Stimulated activated CD4-positive, alpha-beta T cell treated with anti-CD3 and anti-CD28 coated beads, TNF-alpha, amount 100 ng/mL, for 48 hours (primary cell): ENCODE measurements around the gene RPLP1.

ENCODE experiments used
- DNase-seq, 3 donors: peaks; one replicate each; pipeline ENCODE4 v3.0.0-alpha.2; 2020; ENCODE audit warnings: low read depth in 3 of 3

RPLP1 gene

DNA sequence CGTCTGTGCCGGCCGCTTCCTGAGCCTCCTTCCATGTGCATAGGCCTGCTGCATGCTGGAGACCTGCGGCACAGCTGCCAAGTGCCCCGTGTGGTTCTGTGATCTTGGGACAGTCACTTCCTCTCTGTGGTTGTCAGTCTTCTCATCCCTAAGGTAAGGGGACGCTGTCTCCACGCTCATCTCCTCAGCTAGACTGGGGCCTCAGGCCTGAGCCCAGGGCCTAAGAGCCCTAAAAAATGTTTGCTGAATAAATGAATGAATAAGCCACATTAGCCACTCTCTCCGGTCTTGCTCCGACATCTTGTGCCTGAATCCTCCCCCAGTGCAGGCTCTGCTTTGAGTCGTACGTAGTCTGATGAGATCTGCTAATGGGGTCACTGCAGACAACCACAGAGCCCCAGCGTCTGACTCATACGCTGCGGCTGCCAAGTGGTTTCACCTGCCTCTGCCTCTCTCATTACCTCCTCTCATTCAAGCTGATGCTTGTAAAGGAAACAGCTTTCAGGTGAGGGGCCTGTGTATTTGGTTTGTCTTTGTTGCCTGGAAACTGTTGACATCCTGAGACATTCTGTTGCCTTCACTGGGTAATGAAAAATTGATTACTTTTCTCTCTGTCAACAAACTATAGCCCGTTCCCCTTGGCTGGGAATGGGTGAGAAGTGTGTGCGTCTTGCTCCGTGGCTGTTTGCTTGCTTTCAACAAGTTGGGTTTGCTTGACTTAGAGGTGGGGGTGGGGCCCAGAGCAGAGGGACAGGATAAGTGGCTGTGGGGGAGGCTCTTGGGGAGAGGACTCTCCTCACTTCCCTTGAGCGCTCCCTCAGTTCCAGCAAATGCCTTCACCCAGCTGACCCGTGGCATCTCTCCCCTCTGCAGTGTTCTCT, 15.9 kb downstream of the RPLP1 start:
- peak in 2 of 3 donors; percentile 58 to 76 for DNase-seq

DNA sequence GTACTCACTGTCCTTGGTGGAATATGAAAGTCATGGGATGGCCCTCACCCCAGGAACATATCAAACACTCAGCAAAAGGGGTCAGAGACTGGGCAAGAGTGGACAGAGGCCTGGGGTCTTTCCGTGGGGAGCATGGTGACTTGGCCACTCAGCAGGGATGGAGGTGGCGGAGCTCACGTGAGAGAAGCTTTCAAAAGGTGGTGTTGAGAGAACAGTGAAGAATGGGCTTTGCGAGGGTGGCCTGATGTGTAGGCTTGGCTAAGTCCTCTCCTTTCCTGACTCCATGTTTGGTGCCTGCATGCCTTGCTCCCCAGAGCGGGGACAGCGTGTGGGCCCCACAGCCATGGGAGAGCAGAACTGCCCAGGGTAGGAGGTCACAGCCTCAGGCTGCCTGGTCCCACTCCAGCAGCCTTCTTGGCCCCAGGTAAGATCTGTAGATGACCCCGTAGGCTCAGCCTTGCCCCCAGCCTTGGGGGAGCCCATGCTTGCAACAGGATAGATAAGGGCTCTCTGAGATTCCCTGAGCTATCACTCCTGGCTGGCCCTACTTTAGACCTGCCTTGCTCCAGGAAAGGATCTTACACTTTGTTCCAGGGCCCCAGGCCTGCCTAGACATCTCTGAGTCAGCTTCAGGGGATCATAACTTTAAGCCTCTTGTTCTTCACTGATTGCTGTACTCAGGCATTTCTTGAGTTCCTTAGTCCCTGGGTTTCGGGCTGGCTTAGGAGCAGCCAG, 17.0 kb downstream of the RPLP1 start:
- no peak for DNase-seq

DNA sequence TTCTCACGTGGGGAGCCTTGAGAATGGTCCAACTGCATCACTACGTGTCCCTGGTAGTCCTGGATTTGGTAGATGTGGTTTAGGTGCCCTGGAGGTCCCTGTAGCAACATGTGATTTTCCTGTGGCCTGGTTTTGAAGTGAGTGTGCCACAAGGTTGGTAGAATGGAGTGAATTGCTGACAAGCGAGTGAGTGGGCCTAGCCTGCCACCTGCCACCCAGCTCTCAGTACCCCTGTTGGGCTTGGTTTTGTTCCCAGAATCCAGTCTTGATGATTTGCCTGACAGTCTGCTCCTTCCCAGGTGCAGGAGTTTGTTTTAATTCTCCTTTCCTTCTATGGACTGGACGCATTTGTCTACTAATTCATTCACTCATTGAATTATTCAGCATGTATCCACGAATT, 19.4 kb downstream of the RPLP1 start:
- no peak for DNase-seq

DNA sequence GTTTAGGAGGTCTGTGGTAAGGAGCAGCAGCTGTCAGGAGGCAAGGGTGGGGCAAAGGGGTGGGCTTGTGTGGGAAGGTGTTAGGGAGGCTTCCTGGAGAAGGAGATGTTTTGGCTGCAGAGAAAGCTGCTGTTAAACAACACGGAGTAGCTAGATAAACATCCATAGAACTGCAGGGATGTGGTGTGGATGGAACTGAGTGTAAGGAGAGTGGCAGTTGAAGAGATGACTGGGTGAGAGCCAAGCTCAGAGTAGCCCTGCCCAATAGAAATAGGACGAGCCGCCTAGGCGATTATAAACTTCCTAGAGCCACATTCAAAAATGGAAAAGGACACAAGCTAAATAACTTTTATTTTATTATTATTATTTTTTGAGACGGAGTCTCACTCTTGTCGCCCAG, 19.9 kb downstream of the RPLP1 start:
- DNase-seq, result no peak

DNA sequence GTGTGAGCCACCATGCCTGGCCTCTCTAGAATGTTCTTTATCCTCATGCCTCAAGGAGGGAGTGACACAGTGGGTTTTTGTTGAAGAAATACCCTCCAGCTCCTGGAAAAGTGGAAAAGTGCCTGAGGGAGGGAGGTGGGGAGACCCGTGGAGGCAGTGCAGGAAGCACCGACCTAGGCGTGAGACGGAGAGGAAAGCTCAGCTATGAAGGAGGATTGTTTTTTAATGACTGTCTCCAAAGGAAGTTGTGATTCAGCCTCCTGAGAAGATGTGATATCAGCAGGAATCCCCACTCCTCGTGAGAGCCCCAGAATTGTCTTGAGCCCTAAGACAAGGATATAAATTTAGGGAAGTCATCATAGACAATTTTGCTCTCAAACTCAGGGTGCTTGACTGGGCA, 21.7 kb downstream of the RPLP1 start:
- no peak for DNase-seq

DNA sequence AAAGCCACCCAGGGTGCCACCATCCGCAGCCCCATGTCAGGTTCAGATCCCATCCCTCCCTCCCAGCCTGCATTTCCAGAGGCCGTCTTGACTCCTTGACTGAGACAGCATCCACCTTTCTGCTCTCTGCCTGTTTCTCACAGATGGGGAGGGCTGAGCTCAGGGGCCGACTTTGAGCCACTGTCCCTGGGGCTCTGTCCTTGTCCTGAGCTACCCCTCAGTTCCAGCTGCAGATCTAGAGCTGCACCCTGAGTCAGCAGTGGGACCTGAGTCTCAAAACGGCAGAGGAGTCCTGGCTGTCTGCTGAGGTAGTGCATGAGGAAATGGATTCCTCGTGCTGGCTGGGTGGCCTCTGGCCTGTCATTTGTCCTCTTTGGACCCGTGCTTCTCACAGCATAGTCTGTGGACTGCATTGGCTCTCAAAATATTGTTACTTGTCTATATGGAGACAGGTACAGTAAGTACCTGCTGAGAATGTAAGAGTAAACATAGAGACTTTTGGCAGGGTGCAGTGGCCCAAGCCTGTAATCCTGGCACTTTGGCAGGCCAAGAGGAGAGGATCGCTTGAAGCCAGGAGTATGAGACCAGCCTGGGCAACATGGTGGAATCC, 22.3 kb downstream of the RPLP1 start:
- DNase-seq, result no peak

DNA sequence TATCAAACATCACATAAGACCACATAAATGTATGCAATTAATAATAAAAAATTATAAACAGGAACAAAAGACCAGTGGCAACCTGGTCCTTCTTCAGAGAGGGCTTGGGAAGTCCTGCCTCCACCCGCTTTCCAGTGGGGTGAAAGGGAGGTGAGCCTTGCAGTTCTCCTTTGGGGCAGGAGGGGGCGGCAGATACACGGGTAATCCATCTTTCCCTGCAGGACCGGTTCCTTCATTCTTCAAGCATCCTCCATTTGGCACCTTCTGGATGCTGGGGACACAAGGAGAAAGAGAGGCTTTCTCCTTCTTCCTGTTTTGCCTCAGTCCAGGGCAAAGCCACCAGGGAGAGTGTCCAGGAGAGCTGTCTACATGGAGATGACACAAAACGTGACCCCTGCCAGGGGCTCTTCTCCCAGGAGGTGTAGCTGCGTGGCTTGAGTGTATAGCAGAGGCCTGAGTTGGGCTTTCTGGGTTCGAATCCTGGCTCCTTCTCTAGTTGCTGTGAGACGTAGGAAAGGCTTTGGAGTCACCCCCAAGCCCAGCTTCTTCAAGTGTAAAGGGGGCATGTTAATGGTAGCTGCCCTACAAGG, 23.2 kb downstream of the RPLP1 start:
- DNase-seq, result peak; percentile 57 to 58 (median 57)

DNA sequence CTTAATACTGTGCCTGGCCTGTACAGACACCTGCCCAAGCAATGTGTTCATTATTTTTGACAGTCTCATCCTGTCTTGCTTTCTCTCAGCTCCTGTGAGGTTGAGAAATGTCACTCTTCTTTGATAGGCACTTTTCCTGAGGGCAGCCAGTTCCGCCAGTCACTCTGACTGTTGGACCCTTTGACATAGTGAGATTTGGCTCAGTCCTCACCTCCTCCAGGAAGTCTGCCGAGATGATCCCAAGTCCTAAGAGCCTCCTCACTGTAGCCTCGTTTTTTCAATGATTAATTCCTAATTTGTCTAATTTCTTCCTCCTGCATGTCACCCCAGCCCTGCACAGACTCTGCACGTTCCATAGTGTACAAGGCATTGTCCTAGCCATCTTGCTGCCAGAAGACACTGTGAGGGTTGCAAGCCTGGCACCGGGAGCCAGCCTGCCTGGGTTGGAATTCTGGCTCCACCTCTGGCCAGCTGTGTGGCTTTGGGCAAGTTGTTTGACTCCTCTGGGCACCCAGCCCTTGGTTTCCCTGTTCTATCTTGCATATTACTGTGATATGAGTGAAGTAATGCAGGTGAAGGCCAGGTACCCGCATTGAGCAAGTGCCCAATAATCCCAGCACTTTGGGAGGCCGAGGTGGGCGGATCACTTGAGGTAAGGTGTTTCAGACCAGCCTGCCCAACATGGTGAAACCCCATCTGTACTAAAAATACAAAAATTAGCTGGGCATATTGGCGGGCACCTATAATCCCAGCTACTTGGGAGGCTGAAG, 24.3 kb downstream of the RPLP1 start:
- no peak for DNase-seq

DNA sequence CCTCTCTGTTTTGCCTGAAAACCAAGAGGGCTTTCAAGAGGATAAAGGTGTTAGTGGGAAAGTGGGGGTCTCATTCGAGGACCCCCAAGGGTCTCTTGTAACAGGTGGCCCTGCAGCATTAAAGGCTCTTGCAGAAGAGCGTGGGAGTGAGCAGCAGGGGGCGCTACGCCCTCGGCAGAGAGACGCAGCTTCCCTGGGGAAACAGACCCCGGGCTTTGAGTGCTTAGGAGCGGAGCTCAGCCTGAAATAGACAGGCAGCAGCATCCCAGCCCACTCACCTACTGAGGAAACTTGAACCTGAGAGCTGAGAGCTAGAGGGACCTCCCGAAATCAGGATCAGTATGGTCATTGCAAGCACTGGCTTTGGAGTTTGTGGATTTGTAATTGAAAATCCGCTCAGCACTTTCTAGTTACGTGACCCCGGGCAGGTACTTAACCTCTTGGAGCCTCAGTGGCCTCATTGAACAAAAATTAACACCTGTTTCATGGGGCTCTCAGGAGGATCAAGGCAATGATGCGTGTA, 25.7 kb downstream of the RPLP1 start:
- DNase-seq, result peak in 2 of 3 donors; percentile 30 to 61

DNA sequence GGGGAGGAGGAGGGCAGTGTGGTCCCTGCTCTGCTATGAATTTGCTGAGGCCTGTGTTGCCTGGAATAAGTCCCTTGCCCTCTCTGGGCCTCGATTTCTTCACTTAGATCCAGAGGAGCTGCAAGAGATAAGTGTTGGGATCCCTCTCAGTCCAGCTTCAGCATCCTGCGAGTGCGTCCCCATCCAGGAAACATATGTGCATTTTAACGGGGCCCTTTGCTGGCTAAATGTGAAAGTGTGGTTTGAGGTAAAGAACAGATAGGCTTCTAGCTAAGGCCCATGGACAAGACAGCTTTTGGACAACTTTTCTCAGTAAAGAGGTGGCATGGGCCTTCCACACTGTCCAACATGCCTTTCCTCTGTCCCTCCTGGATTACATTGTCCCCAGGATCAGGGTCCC, 26.5 kb downstream of the RPLP1 start:
- no peak for DNase-seq

DNA sequence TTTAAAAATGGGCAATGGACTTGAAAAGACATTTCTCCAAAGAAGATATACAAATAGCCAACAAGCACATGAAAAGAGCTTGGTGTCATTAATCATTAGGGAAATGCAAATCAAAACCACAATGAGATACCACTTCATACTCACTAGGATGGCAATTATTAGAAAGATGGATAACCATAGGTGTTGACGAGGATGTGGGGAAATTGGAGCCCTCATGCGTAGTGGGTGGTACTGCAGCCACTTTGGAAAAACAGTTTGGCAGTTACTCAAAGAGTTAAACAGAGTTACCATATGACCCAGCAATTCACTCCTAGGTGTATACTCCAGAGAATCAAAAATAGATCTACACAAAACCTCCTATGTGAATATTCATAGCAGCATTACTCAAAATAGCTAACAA, 27.4 kb downstream of the RPLP1 start:
- DNase-seq, result no peak

DNA sequence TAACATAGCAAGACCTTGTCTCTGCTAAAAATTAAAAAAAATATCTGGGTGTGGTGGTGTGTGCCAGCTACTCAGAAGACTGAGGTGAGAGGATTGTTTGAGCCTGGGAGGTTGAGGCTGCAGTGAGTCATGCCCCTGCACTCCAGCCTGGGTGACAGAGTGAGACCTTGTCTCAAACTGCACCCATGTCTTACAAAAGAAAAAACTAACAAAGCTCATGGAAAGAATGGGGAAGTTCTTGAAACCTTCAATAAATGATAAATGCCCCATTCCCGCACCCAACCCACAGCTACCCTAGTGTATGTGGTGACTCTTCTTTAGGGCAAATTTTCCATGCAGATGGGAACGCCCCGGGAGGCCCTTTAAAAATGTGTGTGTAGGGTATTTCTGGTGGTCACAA, 28.3 kb downstream of the RPLP1 start:
- no peak for DNase-seq

DNA sequence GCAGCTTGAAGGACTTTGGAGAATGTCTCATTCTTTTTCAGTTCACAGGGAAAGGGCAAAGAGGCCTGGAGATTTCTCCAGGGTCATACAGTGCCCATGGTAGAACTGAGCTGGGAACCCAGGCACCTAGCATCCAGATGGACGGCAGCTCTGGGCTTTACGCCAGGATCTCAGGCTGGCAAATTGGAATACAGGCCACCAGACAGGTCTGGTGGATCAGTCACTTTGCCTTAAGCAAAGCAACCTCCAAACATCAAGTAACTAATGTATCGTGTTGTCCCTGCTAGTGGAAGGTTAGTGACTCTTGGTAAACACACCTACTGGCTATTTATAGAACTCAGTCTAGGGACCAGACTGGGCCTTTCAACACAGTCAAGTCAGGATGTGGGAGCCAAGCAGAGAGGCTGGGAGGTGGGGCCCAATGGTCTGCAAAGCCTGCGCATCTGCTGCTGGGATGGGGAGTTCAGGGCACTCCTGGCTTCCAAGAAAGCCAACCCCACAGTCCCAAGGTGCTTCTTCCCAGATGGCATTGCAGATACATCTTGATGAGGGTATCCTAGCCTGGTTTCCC, 30.2 kb downstream of the RPLP1 start:
- DNase-seq, result no peak

DNA sequence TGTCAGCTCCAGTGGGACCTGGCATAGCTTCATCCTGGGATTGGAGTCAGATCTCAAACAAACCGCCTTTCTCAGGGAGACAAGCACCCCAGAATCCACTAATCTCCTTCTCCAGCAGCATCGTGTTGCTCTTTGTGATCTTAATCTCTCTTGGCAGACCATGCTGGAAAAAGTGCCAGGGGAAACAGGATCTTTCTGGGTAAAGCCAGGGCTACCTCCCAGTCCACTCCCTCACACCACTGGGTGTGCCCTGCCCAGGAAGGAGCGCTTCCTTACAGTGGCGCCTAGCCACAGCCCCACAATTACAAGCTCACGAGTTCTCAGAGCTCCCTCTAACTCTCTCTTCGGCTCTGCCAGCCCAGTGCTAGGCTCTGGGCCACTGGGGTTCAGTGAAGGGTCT, 32.2 kb downstream of the RPLP1 start:
- no peak for DNase-seq

DNA sequence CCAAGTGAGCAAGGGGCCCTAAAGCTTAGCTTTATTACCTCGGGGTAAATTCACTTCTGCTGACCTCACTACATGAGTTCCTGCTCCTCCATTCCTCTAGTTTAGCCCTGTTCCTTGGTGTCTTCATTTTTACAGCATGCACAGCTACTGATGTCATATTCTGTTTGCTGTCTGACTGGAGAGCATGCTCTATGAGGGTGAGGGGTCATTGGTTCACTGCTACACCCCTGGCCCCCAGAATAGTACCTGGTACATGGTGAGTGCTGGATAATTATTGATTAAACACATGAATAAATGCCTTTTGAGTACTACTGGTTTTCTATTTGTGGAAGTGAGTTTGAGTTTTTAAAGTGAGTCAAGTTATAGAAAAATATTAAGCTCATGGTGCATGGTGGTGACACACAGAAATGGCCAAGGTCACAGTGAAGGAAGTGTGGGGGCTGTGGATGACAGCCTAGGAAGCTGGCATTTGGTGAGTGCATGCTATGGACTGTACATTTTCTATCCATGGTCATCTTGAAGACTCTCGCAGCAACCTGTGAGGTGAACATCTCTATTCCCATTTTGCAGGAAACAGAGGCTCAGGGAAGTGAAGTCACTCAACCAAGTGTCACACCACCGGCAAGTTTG, 34.0 kb downstream of the RPLP1 start:
- DNase-seq, result no peak

DNA sequence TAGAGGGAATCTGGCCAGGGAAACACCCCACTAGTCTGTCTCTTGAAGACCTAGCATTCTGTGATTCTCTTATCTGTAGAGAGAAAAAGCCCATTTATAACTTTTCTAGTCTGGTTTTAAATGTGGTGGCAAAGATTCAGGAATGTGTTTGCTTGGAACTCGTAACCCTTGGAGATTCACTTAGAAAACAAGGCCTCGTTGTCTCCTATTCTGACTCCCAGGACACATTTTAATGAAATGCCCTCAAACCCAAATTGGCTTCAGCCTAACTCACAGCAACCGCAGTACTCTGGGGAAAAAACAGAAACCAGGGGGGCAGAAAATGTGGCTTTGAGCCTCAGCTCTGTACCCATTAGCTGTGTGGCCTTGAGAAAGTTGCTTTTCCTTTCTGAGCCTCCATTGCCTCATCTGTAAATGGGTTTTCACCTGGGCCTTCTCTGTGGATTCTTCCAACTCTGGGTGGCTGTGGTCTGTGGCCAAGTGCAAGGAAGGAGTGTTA, 36.5 kb downstream of the RPLP1 start:
- DNase-seq, result no peak

DNA sequence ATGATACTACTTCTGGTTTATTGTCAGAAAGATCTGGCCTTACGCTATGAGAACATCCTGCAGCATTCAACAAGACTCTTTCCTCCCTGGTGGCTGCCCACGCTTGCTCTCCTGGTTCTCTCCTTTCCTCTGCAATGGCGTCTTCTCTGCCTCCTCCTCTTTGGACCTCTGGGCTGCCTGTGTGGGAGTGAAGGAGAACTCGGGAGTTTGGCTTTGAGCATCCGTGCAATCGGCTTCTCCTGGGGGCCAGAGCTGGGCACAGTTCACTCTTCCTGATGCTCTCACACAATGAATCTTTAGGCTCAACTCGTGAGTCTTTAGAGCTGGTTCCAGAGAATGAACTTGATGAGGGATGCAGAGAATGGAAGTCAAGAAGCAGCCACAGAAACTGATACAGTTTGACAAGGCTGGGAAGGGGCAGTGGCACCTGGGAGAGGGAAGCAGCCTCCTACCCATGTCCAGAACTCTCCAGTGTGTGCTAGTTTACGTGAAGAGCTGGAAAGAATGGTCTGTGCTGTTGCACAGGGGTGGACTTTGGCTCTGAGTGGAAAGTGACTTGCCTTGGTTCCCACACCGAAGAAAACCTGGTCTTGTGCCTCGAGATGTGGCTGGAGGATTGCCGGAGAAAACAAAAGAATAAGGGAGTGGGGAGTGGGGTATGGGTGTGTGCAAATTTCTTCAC, 37.9 kb downstream of the RPLP1 start:
- no peak for DNase-seq

DNA sequence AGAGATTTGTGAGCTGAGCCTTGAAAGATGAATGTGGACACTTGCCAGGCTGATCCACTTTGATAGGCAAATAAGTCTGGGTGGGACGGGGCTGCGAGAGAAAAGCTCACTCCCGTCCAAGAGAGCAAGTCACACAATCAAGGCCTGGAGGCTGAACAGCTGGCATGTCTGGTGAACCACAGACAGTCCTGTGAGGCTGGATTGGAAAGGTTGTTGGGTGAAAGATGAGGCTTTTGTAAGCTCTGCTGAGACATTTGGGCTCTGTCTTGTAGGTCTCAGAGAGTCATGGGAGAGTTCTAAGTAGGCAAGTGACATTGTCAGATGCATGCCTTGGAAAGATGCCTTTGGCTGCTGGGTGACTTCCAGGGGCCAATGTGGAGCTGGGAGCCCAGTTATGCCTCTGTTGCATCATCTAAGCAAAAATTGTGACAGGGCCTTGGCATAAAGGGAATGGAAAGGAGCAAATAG, 38.5 kb downstream of the RPLP1 start:
- DNase-seq, result no peak

DNA sequence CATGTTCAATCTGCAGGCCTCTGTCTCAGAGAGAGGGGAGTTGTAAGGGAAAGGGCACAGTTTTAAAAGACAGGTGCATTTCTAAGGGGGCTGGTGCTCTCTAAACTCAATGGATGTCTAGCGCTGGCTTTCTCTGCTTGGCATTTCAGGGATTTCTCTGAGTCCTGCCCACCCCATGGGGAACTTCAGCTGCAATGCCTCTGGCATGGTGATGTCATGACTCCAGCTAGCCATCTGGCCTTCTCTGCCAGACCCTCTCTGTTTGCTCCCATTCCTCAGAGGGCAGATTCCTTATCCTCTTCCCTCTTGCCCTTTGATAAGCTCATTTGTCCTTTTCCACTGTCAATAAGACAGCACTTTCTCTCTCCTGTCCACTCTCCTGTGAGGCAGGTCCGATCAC, 40.8 kb downstream of the RPLP1 start:
- DNase-seq, result no peak

DNA sequence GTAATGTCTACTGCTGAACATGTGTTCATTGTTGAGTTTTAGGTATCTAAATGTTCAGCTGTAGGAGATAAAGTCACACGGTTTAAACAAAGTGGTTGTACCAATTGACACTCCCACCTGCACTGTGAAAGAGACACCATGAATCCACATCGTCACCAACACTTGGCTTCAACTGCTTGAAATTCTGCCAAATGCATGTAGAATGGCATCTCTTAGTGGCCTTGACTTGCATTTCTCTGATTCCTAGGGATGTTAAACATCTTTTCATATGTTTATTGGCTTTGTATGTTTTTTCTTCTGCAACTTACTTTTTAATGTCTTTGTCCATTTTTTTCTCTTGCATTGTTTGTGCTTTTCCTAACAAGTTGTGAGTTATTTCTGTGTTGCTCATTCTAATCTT, 43.4 kb downstream of the RPLP1 start:
- DNase-seq, result no peak
